Measurements from ENCODE around the gene GRAMD4. TPM values are rescaled to one million over a fixed set of nuclear protein-coding genes. Genes with fewer than 3 reads are reported as not detected.

Gene GRAMD4
- total RNA-seq, 1 experiment from 2014 or later, result 19.8 TPM

GRCh38 chr22:46610356-46610755 lies 9.8 kb upstream of the GRAMD4 start:
- H3K9ac ChIP-seq (ENCODE audit: extremely low read depth, insufficient read length, low read length), result no peak overlapping the region
- H3K4me2 ChIP-seq (ENCODE audit: insufficient read depth, insufficient read length, low read length), result no peak overlapping the region
- H3K79me2 ChIP-seq (ENCODE audit: insufficient read depth, low read length), result no peaks in the 10 kb centered on the region
- no peak overlapping the region for H3T11ph ChIP-seq (ENCODE audit: low read length)
- H4K8ac ChIP-seq (replicated peaks; ENCODE audit: insufficient read length, low read depth, low read length), result no peak overlapping the region
- no peaks in the 10 kb centered on the region for H3K4me1 ChIP-seq (ENCODE audit: insufficient read depth, low read length)
- Mint-ChIP-seq H3K9me3 (no peaks in the 10 kb centered on the region), H3K27me3 (ENCODE audit: low read depth) (no peaks in the 10 kb centered on the region), H3K27ac (no peak overlapping the region; a peak in 1 of 7 replicates), H3K36me3 (ENCODE audit: insufficient read depth in 1 of 3, low read depth in 3 of 3) (peaks cover 0 to under 1% (median 0%) of the 10 kb centered on the region in 3 experiments; a peak in 2 of 7 replicates), H3K4me1 (peaks cover 15 to 21% of the 10 kb centered on the region in 2 experiments), H3K4me3 (no peak overlapping the region)
- WGBS (ENCODE audit: extremely low coverage, insufficient read length, low lambda C conversion rate), result no CpG with 5 or more reads among the region's 12 CpGs
- no peak overlapping the region for H2BK5ac ChIP-seq (ENCODE audit: insufficient read length, low read length)
- H3K27me3 ChIP-seq (ENCODE audit: insufficient read depth, low read length), result no peaks in the 10 kb centered on the region
- H2BK120ac ChIP-seq (ENCODE audit: low read depth, low read length, poor library complexity, severe bottlenecking), result no peak overlapping the region
- H2BK12ac ChIP-seq (ENCODE audit: insufficient read length, low read depth, low read length), result no peak overlapping the region
- TF ChIP-seq CTCF (conservative IDR thresholded peaks at IDR 0.05), result no peak
- no peak overlapping the region for H2AK5ac ChIP-seq (ENCODE audit: insufficient read length, low read length)
- no peak overlapping the region for H3K56ac ChIP-seq (ENCODE audit: insufficient read length, low read depth, low read length)
- H3K23me2 ChIP-seq (ENCODE audit: insufficient read length, low read depth, low read length, poor library complexity, severe bottlenecking), result no peaks in the 10 kb centered on the region
- DNase-seq, result no peak
- H4K20me1 ChIP-seq (ENCODE audit: control insufficient read depth, insufficient read depth, insufficient read length), result no peaks in the 10 kb centered on the region
- no peak overlapping the region for H4K91ac ChIP-seq (ENCODE audit: insufficient read length, low read depth, low read length)
- H3K27ac ChIP-seq (ENCODE audit: insufficient read length, low read depth, low read length), result no peak overlapping the region
- no peak overlapping the region for H4K5ac ChIP-seq (ENCODE audit: insufficient read length, low read depth, low read length)
- H3K14ac ChIP-seq (ENCODE audit: insufficient read depth, low read length), result peak overlapping the region; percentile 14; the same call in 1 of the 2 replicates
- H2AFZ ChIP-seq (ENCODE audit: low read length), result no peak overlapping the region
- no peak overlapping the region for H3K4ac ChIP-seq (ENCODE audit: low read depth, low read length)
- no peaks in the 10 kb centered on the region for H3K9me3 ChIP-seq (ENCODE audit: control insufficient read depth, low read depth, low read length)
- no peak overlapping the region for H2BK20ac ChIP-seq (ENCODE audit: low read depth, low read length, poor library complexity, severe bottlenecking)
- no peak overlapping the region for H3K18ac ChIP-seq (ENCODE audit: insufficient read length, low read depth, low read length)
- no peak overlapping the region for H3K23ac ChIP-seq (ENCODE audit: insufficient read length, low read depth, low read length)
- no peaks in the 10 kb centered on the region for H3K79me1 ChIP-seq (ENCODE audit: insufficient read depth, low read depth, low read length, poor library complexity, severe bottlenecking)
- no peak overlapping the region for H2BK15ac ChIP-seq (ENCODE audit: low read depth, low read length)

Data from H9 (cell line).